Nucleus accumbens (tissue), 56 donors: Measurements from ENCODE around the gene PTGS1.
A peak's percentile ranks its signal among the peaks of the same experiment; 100 is the strongest.
"Not testable (repeated sequence)": the region's sequence is repeated elsewhere in the genome, so short reads cannot be mapped to it uniquely, and the experiment has no call there.

Source experiments
- DNase-seq, 56 donors: peaks; one replicate each; lab custom pipeline; 2025; lab: John Stamatoyannopoulos, UW

Gene PTGS1

GRCh38 chr9:122370869-122371755, at the start of gene PTGS1:
Gene PTGS1 (plus strand): TSS chr9:122371024. CDS start chr9:122371085, 61 bp downstream.
- peak in 2 of 56 donors; percentile 11 to 13 for DNase-seq

- DNase-seq: peak in 3 of 56 donors; percentile 7 to 13 (median 11)
Measured at GRCh38 chr9:122322553-122322952, 48.3 kb upstream of the PTGS1 start.

GRCh38 chr9:122324665-122325064, 46.2 kb upstream of the PTGS1 start:
- not testable (repeated sequence) for DNase-seq

GRCh38 chr9:122325124-122325523, 45.7 kb upstream of the PTGS1 start:
- DNase-seq: no peak

- DNase-seq: no peak
Measured at GRCh38 chr9:122327175-122327574, 43.6 kb upstream of the PTGS1 start.

- DNase-seq: no peak
Measured at GRCh38 chr9:122329597-122329996, 41.2 kb upstream of the PTGS1 start.

GRCh38 chr9:122330466-122330865, 40.4 kb upstream of the PTGS1 start:
- DNase-seq: not testable (repeated sequence)

- DNase-seq: no peak
Measured at GRCh38 chr9:122331523-122331927, 39.3 kb upstream of the PTGS1 start.

- no peak for DNase-seq
Measured at GRCh38 chr9:122332083-122332482, 38.7 kb upstream of the PTGS1 start.

GRCh38 chr9:122332644-122333043, 38.2 kb upstream of the PTGS1 start:
- no peak for DNase-seq

- DNase-seq: no peak
Measured at GRCh38 chr9:122333169-122333808, 37.5 kb upstream of the PTGS1 start.

- no peak for DNase-seq
Measured at GRCh38 chr9:122334916-122335315, 35.9 kb upstream of the PTGS1 start.

GRCh38 chr9:122336189-122336588, 34.6 kb upstream of the PTGS1 start:
- DNase-seq: no peak

- DNase-seq: peak in 1 of 56 donors; percentile 4
Measured at GRCh38 chr9:122336866-122337555, 33.8 kb upstream of the PTGS1 start.

GRCh38 chr9:122337556-122337929, 33.3 kb upstream of the PTGS1 start:
- DNase-seq: no peak

GRCh38 chr9:122338536-122338935, 32.3 kb upstream of the PTGS1 start:
- no peak for DNase-seq

GRCh38 chr9:122338994-122339393, 31.8 kb upstream of the PTGS1 start:
- DNase-seq: peak in 10 of 56 donors; percentile 6 to 48 (median 24)

GRCh38 chr9:122339579-122339978, 31.2 kb upstream of the PTGS1 start:
- no peak for DNase-seq

- no peak for DNase-seq
Measured at GRCh38 chr9:122340161-122340560, 30.7 kb upstream of the PTGS1 start.

- no peak for DNase-seq
Measured at GRCh38 chr9:122342323-122343050, 28.3 kb upstream of the PTGS1 start.
